DMS114 treated with DMSO at 0.1 percent for 48 hours (cell line): ENCODE measurements around the gene TNFRSF14.

Experiments
- DNase-seq: peaks from one replicate; lab custom pipeline; 2025; ENCODE audit not compliant: unreplicated experiment; lab: John Stamatoyannopoulos, UW

Gene TNFRSF14

DNA sequence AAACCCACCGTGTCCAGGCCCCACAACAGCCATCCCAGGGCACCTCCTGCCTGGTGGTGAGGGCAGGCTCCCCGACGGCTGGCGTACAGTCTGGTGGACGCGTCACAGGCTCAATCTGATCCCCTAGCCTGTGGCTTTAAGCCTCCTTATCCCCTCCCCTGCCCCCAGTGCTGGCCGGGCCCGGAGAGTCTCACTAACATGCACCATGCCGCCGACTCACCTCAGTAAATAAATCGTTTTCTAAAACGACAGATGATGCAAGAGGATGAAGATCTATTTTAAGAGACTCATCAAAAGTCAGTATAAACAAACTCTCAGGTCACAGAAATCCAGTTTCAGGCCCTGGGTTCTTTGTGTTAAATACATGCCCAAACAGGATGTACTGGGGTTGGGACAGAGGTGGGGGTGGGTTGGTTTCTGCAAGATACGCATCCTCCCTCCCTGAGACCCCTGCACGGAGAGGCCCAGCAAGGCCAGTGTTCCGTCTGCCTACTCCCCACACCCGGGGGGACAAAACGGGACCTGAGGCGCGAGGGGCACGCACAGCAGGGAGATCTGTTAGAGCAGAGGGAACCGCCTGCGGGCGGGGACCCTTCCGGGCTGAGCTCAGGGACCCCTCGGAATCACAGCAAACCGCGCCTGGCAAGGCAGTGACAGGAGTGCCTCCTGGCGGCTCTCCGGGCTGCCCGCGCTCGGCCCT is 32.8 kb upstream of the TNFRSF14 start:
- no peak for DNase-seq

- DNase-seq: no peak
Observed at GRCh38 chr1:2523891-2524609, 32.1 kb upstream of the TNFRSF14 start.

- DNase-seq: no peak
Observed at GRCh38 chr1:2525572-2525919, 30.6 kb upstream of the TNFRSF14 start.

- peak; percentile 86 for DNase-seq
Observed at GRCh38 chr1:2525920-2526823, 30.0 kb upstream of the TNFRSF14 start, which contains the start of gene PANK4. TSS of gene PANK4 (minus strand) at chr1:2526596. CDS start at chr1:2526587, 9 bp downstream.

DNA sequence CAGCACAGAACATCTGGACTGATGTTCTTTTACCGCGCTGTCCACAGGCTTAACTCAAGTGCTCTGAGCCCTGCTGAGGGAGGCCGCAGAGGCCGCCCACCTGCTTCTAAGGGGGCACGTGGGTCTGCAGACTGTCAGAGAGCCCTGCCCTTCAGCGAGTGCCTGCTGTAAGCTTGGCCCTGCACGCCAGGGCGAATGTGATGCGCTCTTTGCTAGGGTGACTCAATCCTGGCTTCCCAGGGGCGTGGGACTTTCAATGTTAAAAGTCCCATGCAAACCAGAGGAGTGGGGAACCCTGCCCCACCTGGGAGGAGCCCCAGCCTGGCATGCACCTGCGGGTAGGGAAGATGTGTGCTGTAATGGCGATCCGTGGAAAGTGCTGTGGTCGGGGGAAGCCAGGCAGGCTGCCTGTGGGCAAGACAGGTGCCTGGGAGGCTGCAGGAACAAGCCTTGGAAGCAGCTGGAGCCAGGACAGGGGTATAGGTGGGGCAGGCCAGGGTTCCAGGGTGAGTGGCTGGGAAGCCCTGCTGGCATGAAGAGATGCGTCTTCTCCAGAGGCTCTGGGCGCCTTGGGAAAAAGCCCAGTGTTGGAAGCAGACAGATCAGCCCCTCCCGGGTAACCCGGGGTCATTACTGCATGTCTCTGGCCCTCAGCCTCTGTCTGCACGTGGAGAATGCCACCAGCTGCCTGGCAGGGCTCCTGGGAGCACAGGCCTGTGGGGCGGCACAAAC is 29.2 kb upstream of the TNFRSF14 start:
- DNase-seq: no peak

DNA sequence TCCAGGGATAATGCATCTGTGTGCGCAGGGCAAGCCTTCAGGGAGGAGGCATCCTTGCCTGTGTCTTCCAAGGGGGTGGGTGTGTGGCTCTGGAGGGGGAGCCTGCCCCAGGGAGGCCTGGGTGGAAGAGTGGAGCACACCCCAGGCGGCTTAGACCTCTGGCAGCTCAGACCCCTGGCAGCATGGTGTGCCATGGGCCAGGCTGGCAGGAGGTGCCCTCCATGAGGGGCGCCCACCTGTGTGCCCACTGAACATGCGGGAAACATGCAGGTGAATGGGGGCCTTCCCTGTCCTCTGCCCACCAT is 28.7 kb upstream of the TNFRSF14 start:
- DNase-seq: no peak

DNA sequence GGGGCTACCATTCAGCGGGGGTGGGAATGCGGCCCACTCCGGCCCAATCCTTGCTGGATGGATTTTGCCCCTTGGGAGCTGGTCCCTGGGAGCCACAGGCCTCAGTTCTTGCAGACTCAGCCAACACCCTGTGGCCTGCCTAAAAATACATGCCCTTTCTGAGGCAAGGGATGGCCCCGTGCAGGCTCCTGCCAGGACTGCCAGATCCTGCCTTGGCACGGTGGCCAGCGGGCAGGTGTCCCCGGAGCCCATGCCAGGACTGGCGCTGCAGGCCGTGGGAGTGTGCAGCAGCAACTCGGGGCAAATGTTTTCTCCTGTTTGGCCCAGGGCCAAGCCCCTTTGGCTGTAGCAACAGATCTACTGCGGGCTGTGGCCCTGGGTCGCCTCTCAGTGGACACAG is 28.2 kb upstream of the TNFRSF14 start:
- DNase-seq: no peak

DNA sequence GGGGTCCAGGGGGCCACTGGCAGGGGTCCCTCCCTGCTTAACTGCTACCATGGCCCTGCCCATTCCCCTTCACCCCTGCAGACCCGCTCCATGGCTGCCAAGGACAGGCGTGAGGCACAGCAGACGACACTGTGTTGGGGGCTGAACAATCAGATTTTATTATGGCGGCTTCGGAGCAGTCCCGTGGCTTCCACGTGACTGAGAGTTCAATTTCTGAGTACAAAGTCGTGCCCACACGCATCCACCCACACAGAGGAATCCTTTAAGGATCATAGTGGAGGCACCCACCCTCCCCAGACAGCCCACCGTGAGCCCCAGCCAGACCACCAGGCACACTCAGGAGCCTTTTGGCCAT is 27.6 kb upstream of the TNFRSF14 start:
- no peak for DNase-seq

DNA sequence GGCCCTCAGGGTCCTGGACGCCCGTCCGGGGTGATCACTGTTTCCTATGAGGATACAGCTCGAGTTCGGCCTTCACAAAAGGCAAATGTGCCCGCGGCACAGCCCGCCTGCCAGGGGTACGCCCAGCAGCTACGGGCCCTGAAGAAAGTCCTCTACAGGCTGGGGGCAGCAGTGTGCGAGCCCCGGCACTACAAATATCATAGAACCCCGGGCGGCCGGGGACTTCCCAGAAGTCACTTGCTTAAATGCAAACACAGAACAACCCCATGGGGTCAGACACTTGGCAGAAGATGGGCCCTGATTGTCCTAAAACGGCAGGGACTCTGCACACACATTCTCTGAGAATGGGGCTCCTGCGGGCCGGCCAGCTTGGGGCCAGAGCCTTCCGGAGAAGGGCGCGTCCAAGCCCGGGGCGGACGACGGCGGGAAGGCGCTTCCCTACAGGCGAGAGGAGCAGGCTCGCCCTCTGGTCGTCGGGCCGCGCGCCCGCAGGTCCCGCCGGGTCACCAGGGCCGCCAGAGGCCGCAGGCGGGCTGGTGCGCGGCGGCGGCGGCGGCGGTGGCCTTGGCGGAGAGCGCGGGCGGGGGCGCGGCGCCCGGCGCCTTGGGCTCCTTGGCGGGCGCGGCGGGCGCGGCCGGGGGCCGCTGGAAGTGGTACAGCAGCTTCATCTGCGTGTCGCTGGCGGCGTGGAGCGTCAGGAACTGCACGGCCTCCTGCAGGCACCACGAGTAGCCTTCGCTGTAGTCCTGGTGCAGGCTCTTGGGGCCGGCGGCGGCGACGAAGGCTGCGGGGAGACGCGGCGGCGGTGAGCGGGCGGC is 27.0 kb upstream of the TNFRSF14 start:
- DNase-seq: no peak

DNA sequence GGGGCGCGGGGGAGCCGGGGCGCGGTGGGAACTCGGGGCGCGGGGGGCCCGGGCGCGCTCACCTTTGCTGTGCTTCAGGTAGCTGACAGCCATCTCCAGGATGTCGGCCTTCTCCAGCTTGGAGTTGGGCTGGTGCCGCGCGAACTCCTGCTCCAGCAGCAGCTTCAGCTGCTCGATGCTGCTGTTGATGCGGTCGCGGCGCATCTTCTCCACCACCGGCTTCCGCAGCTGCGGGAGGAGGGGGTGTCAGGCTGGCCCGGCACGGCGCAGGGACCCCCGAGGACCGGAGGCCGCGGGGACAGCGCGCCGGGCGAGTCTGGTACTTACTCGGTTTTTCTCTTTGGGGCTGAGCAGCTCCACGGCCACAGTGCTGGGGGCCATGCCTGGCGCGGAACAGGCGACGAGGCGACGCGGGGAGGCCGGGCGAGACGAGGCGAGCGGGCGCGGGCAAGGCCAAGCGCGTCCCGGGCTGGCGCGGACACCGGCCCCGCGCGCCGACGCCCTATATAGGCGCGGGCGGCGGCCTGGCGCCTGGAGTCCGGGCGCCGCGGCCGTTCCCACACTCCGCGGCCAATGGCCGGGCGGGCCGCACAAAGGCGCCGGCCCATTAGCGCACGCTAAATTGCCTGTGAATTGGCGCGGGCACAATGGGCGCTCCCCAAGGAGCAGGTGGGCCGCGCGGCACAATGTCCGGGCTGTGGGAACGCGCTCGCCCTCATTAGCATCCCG is 26.2 kb upstream of the TNFRSF14 start, which contains the start of gene HES5:
HES5 (minus strand) TSS at position 480 of the 729 bp plus-strand sequence; CDS start at position 381, 99 bp downstream.
- DNase-seq: no peak

DNA sequence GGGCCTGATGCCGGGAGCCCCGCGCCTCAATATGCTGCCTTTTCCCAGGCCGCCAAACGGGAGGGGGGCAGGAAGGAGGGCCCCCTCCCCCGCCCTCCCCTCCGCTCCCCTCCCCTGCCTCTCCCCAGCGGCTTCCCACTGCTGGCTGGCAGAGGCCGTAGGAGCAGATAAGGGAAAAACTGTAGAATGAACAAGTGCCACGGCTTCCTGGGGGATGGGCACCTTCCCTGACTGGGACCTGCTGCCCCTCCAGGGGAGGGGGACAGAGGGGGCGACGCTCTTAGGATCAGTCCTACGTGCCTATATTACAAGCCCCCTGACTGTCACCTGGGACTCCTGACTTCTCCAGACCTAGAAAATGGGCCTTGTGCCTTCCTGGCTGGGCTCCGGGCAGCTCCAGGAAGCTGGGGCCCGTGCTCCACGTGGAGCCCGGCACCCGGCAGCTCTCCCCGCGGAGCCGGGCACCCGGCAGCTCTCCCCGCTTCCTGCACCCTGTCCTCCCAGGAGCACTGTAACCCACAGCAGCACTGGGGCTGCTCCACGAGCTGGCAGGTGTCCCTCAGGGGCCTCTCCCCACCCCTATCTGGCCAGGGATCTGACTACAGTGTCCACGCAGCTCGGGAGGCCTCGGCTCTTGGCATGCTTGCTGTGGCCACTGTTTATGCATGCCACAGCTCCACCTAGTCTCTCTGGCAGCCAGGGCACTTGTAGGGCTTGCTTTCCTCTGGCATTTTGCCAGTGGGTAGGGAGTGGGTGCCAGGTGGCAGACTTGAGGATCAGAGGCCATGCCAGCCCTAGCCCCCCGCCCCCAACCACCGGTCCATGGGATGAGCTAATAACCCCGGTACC is 25.4 kb upstream of the TNFRSF14 start:
- no peak for DNase-seq

DNA sequence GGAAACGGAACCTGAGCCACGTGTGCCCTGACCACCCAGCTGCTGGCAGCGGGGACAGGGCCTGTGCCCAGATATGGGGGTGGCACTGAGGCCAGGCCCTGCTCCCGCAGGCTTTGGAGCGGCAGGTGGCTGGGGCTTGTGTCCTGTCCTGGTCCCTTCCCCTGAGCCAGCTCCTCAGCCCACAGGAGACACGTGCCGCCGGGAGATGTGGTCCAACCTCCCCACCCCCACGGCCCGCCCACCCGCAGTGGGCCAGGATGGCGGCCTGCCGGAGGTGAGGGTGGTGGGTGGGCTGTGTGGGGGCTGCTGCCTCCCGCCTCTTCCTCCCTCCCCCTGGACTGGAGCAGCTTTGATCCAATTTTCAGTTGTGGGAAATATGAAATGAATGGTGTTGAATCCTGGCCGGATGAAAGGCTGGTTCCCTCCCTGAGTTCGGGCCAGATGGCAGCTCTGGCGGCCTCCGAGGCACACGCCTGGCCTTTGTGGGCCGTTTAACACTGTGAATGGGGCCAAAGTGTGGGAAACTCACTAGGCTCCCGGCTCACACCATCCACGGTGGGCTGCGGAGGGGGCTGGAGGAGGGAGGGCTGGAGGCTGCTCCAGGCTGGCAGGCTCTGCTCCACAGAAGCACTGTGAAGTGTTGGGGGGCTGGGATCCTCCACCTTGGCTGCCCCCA is 23.5 kb upstream of the TNFRSF14 start:
- DNase-seq: no peak

GRCh38 chr1:2533365-2533764 is 22.8 kb upstream of the TNFRSF14 start:
- DNase-seq: no peak

DNA sequence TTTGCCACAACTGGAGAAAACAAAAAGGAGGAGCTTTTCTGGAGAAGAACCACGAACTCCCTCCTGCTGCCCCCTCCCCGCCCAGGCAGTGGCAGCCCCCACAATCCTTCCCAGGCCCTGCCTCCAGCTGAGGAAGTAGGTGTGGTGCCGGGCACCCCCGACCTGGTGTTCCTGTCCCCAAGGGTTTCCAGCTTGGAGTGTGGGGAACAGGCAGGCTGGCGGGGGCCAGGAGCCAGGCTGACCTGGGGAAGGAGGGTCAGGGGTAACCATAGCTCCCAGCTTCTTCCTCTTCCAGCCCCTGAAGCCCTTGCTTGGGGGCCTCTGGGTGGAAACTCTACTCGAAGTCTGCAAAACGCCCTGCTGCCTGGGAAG is 21.9 kb upstream of the TNFRSF14 start:
- no peak for DNase-seq

- no peak for DNase-seq
Observed at GRCh38 chr1:2534687-2535441, 21.3 kb upstream of the TNFRSF14 start.

DNA sequence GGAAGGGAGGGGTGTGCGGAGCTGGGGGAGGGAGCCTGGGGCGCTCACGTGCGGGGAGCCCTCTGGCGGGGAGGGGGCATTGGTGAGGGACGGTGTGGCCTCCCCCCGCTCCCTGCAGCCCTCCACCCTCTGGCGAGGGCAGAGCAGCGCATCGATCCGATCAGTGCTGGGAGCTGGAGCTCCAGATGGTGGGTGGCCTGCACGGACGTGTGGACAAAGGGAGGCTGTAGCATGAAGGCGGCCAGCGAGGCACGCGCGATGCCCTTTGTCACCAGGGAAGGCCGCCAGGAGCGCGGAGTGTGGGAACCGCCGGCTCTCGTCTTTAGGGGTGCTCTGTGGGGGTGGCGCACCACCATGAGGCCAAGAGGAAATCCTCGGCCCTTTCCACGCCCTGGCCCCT is 20.7 kb upstream of the TNFRSF14 start:
- no peak for DNase-seq

DNA sequence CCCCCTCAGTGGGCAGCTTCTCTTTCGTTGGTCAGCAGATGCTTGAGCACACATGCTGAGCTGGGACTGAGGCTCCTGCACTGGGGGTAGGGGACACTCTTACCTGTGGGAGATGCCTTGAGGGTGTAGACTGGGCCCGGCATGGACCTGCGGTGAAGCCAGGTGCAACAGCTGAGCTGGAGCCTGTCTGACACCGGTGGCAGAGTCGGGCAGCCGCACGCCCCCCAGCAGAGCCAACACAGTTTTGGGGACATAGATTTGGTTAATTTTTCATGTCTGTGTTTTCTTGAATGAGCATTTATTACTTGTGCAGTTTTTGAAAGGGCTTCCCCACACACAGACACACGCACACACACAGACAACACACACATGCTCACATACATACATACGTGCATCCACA is 20.2 kb upstream of the TNFRSF14 start:
- DNase-seq: no peak

DNA sequence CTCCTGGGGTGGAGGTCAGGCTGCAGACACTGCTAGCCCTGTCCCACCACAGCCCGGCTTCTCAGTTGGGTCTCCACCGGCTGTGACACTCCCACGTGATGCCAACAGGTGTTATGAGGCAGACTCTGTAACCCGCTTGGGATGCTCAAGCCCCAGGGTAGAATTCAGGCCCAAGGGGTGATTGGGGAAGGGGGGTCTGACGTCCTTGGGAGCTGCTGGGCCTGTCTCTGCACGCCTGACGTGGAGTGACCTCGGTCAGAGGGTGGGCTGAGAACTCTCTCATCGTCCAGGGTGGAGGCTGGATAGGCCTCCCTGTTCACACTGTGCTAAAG is 18.4 kb upstream of the TNFRSF14 start:
- DNase-seq: no peak
